ENCODE results near the gene CHRNA1. TPM values are rescaled to one million over a fixed set of nuclear protein-coding genes. Genes with fewer than 3 reads are reported as not detected.

CHRNA1 gene
- total RNA-seq, 1 experiment from 2014 or later, result not detected

DNA sequence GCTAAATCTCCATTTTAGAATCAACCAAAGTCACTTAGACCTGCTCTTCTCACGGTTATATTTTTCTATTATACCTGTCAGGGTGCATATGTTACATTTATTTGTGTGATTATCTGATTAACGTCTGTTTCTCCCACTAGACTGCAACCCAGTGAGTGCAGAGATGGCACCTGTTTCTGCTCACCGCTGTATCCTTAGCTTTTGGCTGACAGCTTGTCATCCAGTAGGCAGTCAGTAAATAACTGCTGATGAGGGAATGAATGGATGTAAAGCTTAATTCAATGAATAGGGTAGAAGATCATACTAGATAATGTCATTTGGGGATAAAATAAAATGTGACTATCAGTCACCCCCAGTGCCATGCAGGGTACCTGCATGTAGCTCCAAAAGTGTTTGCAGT lies 6.9 kb upstream of the CHRNA1 start:
- Histone ChIP-seq H3K9ac (ENCODE audit: low read length) (no peak overlapping the region), H3K36me3 (ENCODE audit: control insufficient read depth in 1 of 2, insufficient read depth in 2 of 2, low read length in 2 of 2) (no peaks in the 10 kb centered on the region), H3K9me2 (ENCODE audit: insufficient read depth) (no peaks in the 10 kb centered on the region), H3K4me3 (replicated peaks in 1 of 2; ENCODE audit: low read depth in 1 of 2, low read length in 2 of 2) (no peak overlapping the region), H3K27me3 (ENCODE audit: insufficient read depth, low read length) (no peaks in the 10 kb centered on the region), H3K79me2 (ENCODE audit: insufficient read depth, low read length) (no peaks in the 10 kb centered on the region), H3K9me3 (ENCODE audit: control insufficient read depth in 1 of 2, insufficient read depth in 1 of 2, low read depth in 1 of 2, low read length in 2 of 2) (no peaks in the 10 kb centered on the region), H3K4me2 (ENCODE audit: low read length) (no peak overlapping the region), H3K4me1 (ENCODE audit: control insufficient read depth in 1 of 2, insufficient read depth in 2 of 2, low read length in 2 of 2) (peaks cover 0 to 11% of the 10 kb centered on the region in 2 experiments; a peak in 2 of 4 replicates), H4K20me1 (ENCODE audit: insufficient read depth) (no peaks in the 10 kb centered on the region), H2AFZ (ENCODE audit: low read depth, low read length, poor library complexity, severe bottlenecking) (peak overlapping the region; percentile 94), H3K27ac (ENCODE audit: low read depth, low read length) (no peak overlapping the region)
- DNase-seq (ENCODE audit: low read depth, low spot score), result no peak
- TF ChIP-seq JUND (IDR thresholded peaks at IDR 0.05) (no peak), POLR2A (IDR thresholded peaks at IDR 0.05; ENCODE audit: borderline replicate concordance, extremely low read depth, insufficient read depth, insufficient read length) (no peak), SIN3A (IDR thresholded peaks at IDR 0.05; ENCODE audit: low read depth) (no peak)
- TF ChIP-seq, protein P1, sequence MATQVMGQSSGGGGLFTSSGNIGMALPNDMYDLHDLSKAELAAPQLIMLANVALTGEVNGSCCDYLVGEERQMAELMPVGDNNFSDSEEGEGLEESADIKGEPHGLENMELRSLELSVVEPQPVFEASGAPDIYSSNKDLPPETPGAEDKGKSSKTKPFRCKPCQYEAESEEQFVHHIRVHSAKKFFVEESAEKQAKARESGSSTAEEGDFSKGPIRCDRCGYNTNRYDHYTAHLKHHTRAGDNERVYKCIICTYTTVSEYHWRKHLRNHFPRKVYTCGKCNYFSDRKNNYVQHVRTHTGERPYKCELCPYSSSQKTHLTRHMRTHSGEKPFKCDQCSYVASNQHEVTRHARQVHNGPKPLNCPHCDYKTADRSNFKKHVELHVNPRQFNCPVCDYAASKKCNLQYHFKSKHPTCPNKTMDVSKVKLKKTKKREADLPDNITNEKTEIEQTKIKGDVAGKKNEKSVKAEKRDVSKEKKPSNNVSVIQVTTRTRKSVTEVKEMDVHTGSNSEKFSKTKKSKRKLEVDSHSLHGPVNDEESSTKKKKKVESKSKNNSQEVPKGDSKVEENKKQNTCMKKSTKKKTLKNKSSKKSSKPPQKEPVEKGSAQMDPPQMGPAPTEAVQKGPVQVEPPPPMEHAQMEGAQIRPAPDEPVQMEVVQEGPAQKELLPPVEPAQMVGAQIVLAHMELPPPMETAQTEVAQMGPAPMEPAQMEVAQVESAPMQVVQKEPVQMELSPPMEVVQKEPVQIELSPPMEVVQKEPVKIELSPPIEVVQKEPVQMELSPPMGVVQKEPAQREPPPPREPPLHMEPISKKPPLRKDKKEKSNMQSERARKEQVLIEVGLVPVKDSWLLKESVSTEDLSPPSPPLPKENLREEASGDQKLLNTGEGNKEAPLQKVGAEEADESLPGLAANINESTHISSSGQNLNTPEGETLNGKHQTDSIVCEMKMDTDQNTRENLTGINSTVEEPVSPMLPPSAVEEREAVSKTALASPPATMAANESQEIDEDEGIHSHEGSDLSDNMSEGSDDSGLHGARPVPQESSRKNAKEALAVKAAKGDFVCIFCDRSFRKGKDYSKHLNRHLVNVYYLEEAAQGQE (IDR thresholded peaks at IDR 0.05; ENCODE audit: low read depth), result no peak
- TF ChIP-seq, protein P2, sequence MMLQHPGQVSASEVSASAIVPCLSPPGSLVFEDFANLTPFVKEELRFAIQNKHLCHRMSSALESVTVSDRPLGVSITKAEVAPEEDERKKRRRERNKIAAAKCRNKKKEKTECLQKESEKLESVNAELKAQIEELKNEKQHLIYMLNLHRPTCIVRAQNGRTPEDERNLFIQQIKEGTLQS (IDR thresholded peaks at IDR 0.05), result no peak
- intact Hi-C loops (cut with micrococcal nuclease), result loop anchor here (1.0 to 5.0 kb wide), 3 partner anchors 214 to 1326 kb away; partner anchors contain the start of gene HOXD12
- ChIA-PET POLR2A (interaction anchor here (1.2 kb wide), 1 partner anchor 22 kb away, joined by 3 read pairs; no protein-coding TSS in a partner anchor), CTCF (interaction anchor here (0.7 to 4.2 kb wide), 19 partner anchors 8 to 512 kb away, joined by 3 to 118 read pairs (median 4); no protein-coding TSS in a partner anchor), RAD21 (ENCODE audit: low non-redundant PET in 1 of 2, low total read pairs in 2 of 2, uncharacterized antibody in 2 of 2, unreplicated experiment in 2 of 2) (interaction anchor here (1.0 to 2.3 kb wide), 9 partner anchors 22 to 1326 kb away, joined by 3 to 7 read pairs (median 5); no protein-coding TSS in a partner anchor)
- no TSS peak for BruUV-seq (replicated peaks)
- peak; percentile 41 for ATAC-seq

DNA sequence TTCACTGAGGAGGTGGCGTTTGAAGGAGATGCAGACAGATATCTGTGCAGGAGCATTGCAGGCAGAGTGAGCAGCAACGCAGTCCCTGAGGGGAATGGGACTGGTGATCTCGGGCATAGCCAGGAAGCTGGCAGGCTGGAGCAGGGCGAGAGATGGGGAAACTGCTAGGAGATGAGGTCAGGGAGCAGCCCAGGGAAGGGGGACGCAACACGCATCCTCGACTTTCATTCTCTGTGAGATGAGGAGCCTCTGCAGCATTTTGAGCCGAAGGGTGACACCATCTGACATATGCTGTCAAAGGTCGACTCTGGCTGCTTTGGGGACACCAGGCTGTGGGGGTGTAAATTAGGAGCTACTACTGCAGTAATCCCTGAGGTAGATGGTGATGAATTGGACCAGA lies 4.3 kb upstream of the CHRNA1 start:
- no peaks in the 10 kb centered on the region for H3K27me3 ChIP-seq (ENCODE audit: insufficient read depth, low read length)
- ATAC-seq (no peak), DNase-seq (ENCODE audit: low read depth, low spot score) (no peak)
- no peaks in the 10 kb centered on the region for H4K20me1 ChIP-seq (ENCODE audit: insufficient read depth)
- H3K4me2 ChIP-seq (ENCODE audit: low read length), result no peak overlapping the region
- H3K4me1 ChIP-seq (ENCODE audit: control insufficient read depth in 1 of 2, insufficient read depth in 2 of 2, low read length in 2 of 2), result peaks cover 0 to 5% of the 10 kb centered on the region in 2 experiments; a peak in 2 of 4 replicates
- CTCF ChIA-PET, result interaction anchor here (1.2 kb wide), 1 partner anchor 20 kb away, joined by 6 read pairs; no protein-coding TSS in a partner anchor
- H3K36me3 ChIP-seq (ENCODE audit: control insufficient read depth in 1 of 2, insufficient read depth in 2 of 2, low read length in 2 of 2), result no peaks in the 10 kb centered on the region
- no peak overlapping the region for H3K4me3 ChIP-seq (replicated peaks in 1 of 2; ENCODE audit: low read depth in 1 of 2, low read length in 2 of 2)
- no peak overlapping the region for H2AFZ ChIP-seq (ENCODE audit: low read depth, low read length, poor library complexity, severe bottlenecking)
- no peak overlapping the region for H3K27ac ChIP-seq (ENCODE audit: low read depth, low read length)
- no TSS peak for BruUV-seq (replicated peaks)
- TF ChIP-seq, protein P2 (IDR thresholded peaks at IDR 0.05), result no peak
- no peak for TF ChIP-seq TCF7L2 (IDR thresholded peaks at IDR 0.05; ENCODE audit: borderline replicate concordance, extremely low read depth, insufficient read depth, insufficient read length)
- POLR2A ChIA-PET, result no interaction called here
- H3K9me2 ChIP-seq (ENCODE audit: insufficient read depth), result no peaks in the 10 kb centered on the region
- no peaks in the 10 kb centered on the region for H3K9me3 ChIP-seq (ENCODE audit: control insufficient read depth in 1 of 2, insufficient read depth in 1 of 2, low read depth in 1 of 2, low read length in 2 of 2)
- intact Hi-C loops (cut with micrococcal nuclease), result no loop called here
- no peak overlapping the region for H3K9ac ChIP-seq (ENCODE audit: low read length)
- RAD21 ChIA-PET (ENCODE audit: low non-redundant PET in 1 of 2, low total read pairs in 2 of 2, uncharacterized antibody in 2 of 2, unreplicated experiment in 2 of 2), result no interaction called here
- H3K79me2 ChIP-seq (ENCODE audit: insufficient read depth, low read length), result no peaks in the 10 kb centered on the region
